NB4 (cell line): ENCODE results near the gene KCNK15.

Experiments
- MYC ChIP-seq: IDR thresholded peaks from 2 replicates; pipeline ENCODE4 v1.6.1; 2011; ENCODE audit warnings: low read depth, low read length
- POLR2A ChIP-seq: IDR thresholded peaks from 2 replicates; pipeline ENCODE4 v1.6.1; 2011; ENCODE audit warnings: mild to moderate bottlenecking; ENCODE audit not compliant: insufficient read length; ENCODE audit errors: extremely low read depth
- TF ChIP-seq, protein P1 (sequence below): IDR thresholded peaks from one replicate; pipeline ENCODE4 v1.5.1; 2012; ENCODE audit warnings: low read depth, low read length

- TF ChIP-seq, protein P1, sequence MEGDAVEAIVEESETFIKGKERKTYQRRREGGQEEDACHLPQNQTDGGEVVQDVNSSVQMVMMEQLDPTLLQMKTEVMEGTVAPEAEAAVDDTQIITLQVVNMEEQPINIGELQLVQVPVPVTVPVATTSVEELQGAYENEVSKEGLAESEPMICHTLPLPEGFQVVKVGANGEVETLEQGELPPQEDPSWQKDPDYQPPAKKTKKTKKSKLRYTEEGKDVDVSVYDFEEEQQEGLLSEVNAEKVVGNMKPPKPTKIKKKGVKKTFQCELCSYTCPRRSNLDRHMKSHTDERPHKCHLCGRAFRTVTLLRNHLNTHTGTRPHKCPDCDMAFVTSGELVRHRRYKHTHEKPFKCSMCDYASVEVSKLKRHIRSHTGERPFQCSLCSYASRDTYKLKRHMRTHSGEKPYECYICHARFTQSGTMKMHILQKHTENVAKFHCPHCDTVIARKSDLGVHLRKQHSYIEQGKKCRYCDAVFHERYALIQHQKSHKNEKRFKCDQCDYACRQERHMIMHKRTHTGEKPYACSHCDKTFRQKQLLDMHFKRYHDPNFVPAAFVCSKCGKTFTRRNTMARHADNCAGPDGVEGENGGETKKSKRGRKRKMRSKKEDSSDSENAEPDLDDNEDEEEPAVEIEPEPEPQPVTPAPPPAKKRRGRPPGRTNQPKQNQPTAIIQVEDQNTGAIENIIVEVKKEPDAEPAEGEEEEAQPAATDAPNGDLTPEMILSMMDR = no peak
- no peak for TF ChIP-seq POLR2A
- no peak for TF ChIP-seq MYC
Measured at GRCh38 chr20:44709797-44710196, 35.9 kb upstream of the KCNK15 start.
